GM12878 (cell line): ENCODE measurements around the gene MSLN. TPM values are rescaled to one million over a fixed set of nuclear protein-coding genes. Genes with fewer than 3 reads are reported as not detected.

Experiments
- ATF7 ChIP-seq: fragments of 450-650 bp; IDR thresholded peaks from 2 replicates; pipeline ENCODE4 v1.6.1; 2016; ENCODE audit warnings: low read depth, mild to moderate bottlenecking
- BMI1 ChIP-seq: fragments of 450-650 bp; IDR thresholded peaks from 2 replicates; pipeline ENCODE4 v1.6.1; 2016; ENCODE audit warnings: mild to moderate bottlenecking, moderate library complexity, borderline replicate concordance
- CREM ChIP-seq: IDR thresholded peaks from 2 replicates; pipeline ENCODE4 v1.6.1; 2014; ENCODE audit warnings: antibody characterized with exemption, low read depth
- GATAD2B ChIP-seq: fragments of 450-650 bp; conservative IDR thresholded peaks from 2 replicates; pipeline ENCODE4 v1.6.1; 2017; ENCODE audit warnings: low read depth, mild to moderate bottlenecking, moderate library complexity
- KAT2A ChIP-seq: conservative IDR thresholded peaks from 2 replicates; pipeline ENCODE4 v1.6.1; 2011; ENCODE audit warnings: low read depth, low read length; ENCODE audit not compliant: control insufficient read depth
- LARP7 ChIP-seq: fragments of 450-650 bp; IDR thresholded peaks from 2 replicates; pipeline ENCODE4 v1.6.1; 2017; ENCODE audit warnings: mild to moderate bottlenecking
- PML ChIP-seq: IDR thresholded peaks from 2 replicates; pipeline ENCODE4 v1.6.1; 2012; ENCODE audit warnings: low read length, inconsistent platforms
- POLR2AphosphoS2 ChIP-seq: IDR thresholded peaks from 2 replicates; pipeline ENCODE4 v1.6.1; 2011; ENCODE audit warnings: low read depth, mild to moderate bottlenecking, low read length, improper control_type of control experiment, moderate library complexity
- USF1 ChIP-seq: IDR thresholded peaks from 2 replicates; pipeline ENCODE4 v1.6.1; 2011; ENCODE audit warnings: borderline replicate concordance, low read depth, mild to moderate bottlenecking, moderate library complexity, mixed read lengths, low read length; ENCODE audit not compliant: insufficient read depth; ENCODE audit errors: extremely low read length
- polyA plus RNA-seq, 11 experiments: library from polyadenylated mRNA; depleted of rRNA in 4 of 11; unstranded in 6 of 11; stranded (reverse) in 5 of 11; fragments of >200 nt; fragmentation: Nextera tagmentation in 4 of 11; fragmentation: Illumina TruSeq in 1 of 11; extraction: Ambion mirVana in 4 of 11; extraction: Trizol in 1 of 11; gene quantifications; 1 replicate in 1 of 11; 2 replicates in 10 of 11; pipeline versions ENCODE4 v1.2.1 to v1.2.3, GENCODE V29; 2011 to 2016; ENCODE audit warnings: inconsistent platforms in 2 of 11, missing spikeins in 2 of 11, low read depth in 1 of 11
- total RNA-seq, 4 experiments: library from RNA; depleted of rRNA in 3 of 4; stranded (reverse); fragments of >200 nt in 3 of 4; fragmentation: Illumina TruSeq in 1 of 4; extraction: Trizol in 1 of 4; gene quantifications; 2 replicates each; pipeline versions ENCODE4 v1.2.1 to v1.2.3, GENCODE V29; 2013 to 2021
- TF ChIP-seq, protein P1 (sequence below), 3 experiments: IDR thresholded peaks in 2 of 3; conservative IDR thresholded peaks in 1 of 3; 2 replicates each; pipeline ENCODE4 v1.5.1; 2011; ENCODE audit warnings: low read depth in 3 of 3, low read length in 3 of 3, mild to moderate bottlenecking in 3 of 3, control low read depth in 2 of 3, moderate library complexity in 2 of 3, inconsistent platforms in 1 of 3, mixed read lengths in 1 of 3; ENCODE audit not compliant: control insufficient read depth in 2 of 3, insufficient read depth in 1 of 3; ENCODE audit errors: extremely low read depth in 1 of 3

MSLN gene
- total and polyA plus RNA-seq, 10 of the 15 experiments (the other 5 are each of a cell fraction or from before 2014, with no cell fraction given) = 0.08 TPM; not detected in 9

GRCh38 chr16:726438-727290 lies 33.9 kb upstream of the MSLN start, which contains the start of the genes CCDC78 and HAGHL (continued):
- TF ChIP-seq ATF7 = no peak
- no peak for TF ChIP-seq PML
- TF ChIP-seq BMI1 = no peak
- TF ChIP-seq, protein P1, sequence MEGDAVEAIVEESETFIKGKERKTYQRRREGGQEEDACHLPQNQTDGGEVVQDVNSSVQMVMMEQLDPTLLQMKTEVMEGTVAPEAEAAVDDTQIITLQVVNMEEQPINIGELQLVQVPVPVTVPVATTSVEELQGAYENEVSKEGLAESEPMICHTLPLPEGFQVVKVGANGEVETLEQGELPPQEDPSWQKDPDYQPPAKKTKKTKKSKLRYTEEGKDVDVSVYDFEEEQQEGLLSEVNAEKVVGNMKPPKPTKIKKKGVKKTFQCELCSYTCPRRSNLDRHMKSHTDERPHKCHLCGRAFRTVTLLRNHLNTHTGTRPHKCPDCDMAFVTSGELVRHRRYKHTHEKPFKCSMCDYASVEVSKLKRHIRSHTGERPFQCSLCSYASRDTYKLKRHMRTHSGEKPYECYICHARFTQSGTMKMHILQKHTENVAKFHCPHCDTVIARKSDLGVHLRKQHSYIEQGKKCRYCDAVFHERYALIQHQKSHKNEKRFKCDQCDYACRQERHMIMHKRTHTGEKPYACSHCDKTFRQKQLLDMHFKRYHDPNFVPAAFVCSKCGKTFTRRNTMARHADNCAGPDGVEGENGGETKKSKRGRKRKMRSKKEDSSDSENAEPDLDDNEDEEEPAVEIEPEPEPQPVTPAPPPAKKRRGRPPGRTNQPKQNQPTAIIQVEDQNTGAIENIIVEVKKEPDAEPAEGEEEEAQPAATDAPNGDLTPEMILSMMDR (IDR thresholded peaks at IDR 0.05 in 2 of 3, conservative IDR thresholded peaks at IDR 0.05 in 1 of 3; ENCODE audit: control insufficient read depth in 2 of 3, extremely low read depth in 1 of 3, insufficient read depth in 1 of 3, low read depth in 3 of 3, low read length in 3 of 3) = no peak
- 0 out of 2 replicates have a peak, but pooled peaks have one; percentile 42 for TF ChIP-seq POLR2AphosphoS2
- TF ChIP-seq LARP7 = peak; percentile 63; the same call in 1 of the 2 replicates
- TF ChIP-seq CREM = no peak
- no peak for TF ChIP-seq KAT2A
- TF ChIP-seq GATAD2B = peak; percentile 50; the same call in 1 of the 2 replicates
- no peak for TF ChIP-seq USF1
